Spinal cord (tissue), 10 donors: ENCODE data around the gene TMEM18. TPM values are rescaled to one million over a fixed set of nuclear protein-coding genes. Genes with fewer than 3 reads are reported as not detected.

ENCODE experiments used
- DNase-seq, 6 donors: peaks; one replicate each; pipeline versions ENCODE4 v3.0.0 to v3.0.0-alpha.2; 2013 to 2015; ENCODE audit warnings: low spot score in 6 of 6, low read depth in 4 of 6
- H3K27ac ChIP-seq: one replicate; pipeline ENCODE4 v1.5.1; 2013; ENCODE audit warnings: low read depth, low read length, control low read depth
- H3K27me3 ChIP-seq: one replicate; pipeline ENCODE4 v1.6.1; 2013; ENCODE audit warnings: low read length; ENCODE audit not compliant: control insufficient read depth, insufficient read depth
- H3K36me3 ChIP-seq: one replicate; pipeline ENCODE4 v1.6.1; 2013; ENCODE audit warnings: low read length; ENCODE audit not compliant: control insufficient read depth, insufficient read depth
- H3K4me1 ChIP-seq: one replicate; pipeline ENCODE4 v1.6.1; 2013; ENCODE audit warnings: low read length; ENCODE audit not compliant: control insufficient read depth, insufficient read depth
- H3K4me3 ChIP-seq: one replicate; pipeline ENCODE4 v1.5.1; 2013; ENCODE audit warnings: low read depth, low read length, control low read depth
- H3K9me3 ChIP-seq: one replicate; pipeline ENCODE4 v1.6.1; 2013; ENCODE audit warnings: low read length; ENCODE audit not compliant: control insufficient read depth, insufficient read depth
- WGBS: methylation state at CpG from one replicate; pipeline ENCODE4 v1.1.5; 2013; ENCODE audit warnings: missing lambda C conversion rate; ENCODE audit not compliant: insufficient coverage; 5-methylcytosine and 5-hydroxymethylcytosine counted together
- polyA plus RNA-seq, 2 donors: library from polyadenylated mRNA; unstranded; fragments of 120-200 nt; gene quantifications; one replicate each; pipeline ENCODE4 v1.2.1, GENCODE V29; 2013; ENCODE audit not compliant: insufficient read length in 2 of 2
- total RNA-seq, 2 donors: library from RNA; depleted of rRNA in 1 of 2; stranded (reverse); fragments of 120-200 nt in 1 of 2; fragments of >200 nt in 1 of 2; gene quantifications; one replicate each; pipeline versions ENCODE4 v1.2.3 to v1.2.4, GENCODE V29; 2013 to 2014
- donor health status: healthy.

The TMEM18 gene
- total and polyA plus RNA-seq, 4 donors: 29.3 to 55.6 (median 50.4) TPM

DNA sequence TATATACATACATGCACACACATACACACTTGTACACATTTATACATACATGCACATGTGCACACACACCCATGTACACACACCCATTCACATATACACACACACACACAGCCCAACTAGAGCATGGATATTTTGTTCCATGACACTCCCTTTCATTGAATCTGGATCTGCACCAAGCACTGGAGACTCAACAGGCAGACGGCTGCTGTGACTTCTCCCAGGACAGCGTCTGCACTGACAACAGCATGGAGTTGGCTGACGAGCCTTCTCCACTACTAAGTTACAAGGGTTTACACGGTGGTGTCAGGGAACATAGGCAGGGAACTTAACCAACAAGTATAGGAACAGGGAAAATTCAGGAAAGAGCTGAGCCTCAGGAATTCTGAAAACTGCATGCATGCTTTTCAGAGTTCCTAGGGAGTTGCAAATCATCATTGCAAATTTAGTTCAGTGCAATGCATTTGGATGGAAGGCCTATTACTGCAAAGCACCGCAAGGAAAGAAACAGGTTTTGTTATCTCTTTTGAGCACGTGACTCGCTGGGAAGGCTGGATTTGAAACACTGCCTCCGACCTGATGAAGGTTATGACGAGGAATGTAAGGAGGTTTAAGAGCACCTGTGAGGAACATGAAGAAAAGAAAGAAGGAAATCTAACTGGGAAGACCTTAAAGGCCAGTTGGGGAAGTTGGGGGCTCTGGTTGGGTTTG lies 35.9 kb downstream of the TMEM18 start:
- H3K4me1 ChIP-seq: peaks cover 7% of the 10 kb centered on the region
- peaks cover 3% of the 10 kb centered on the region for H3K27me3 ChIP-seq
- peaks cover 2% of the 10 kb centered on the region for H3K36me3 ChIP-seq
- 59% methylated on average over 8 of the region's 9 CpGs for WGBS
- H3K27ac ChIP-seq: no peak overlapping the region
- no peak for DNase-seq
- no peak overlapping the region for H3K4me3 ChIP-seq
- H3K9me3 ChIP-seq: no peaks in the 10 kb centered on the region

DNA sequence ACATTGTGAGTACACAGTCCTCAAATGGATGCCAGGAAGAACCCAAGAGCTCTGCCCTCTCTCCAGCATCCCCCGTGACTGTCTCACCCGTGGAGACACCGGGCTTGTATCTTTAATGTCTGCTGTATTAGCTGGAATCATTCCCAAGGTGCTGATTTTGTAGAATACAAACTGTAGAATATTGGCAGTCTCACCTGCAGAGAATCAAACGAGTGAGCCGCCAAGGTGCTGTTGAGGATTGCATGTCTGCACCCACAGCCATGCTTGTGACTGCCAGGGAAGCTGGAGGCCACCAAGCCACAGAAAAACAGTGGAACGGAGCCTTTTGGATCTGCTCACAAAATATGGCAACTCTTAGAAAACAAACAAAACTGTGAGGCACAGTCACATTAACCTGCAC lies 37.5 kb downstream of the TMEM18 start:
- peaks cover 3% of the 10 kb centered on the region for H3K36me3 ChIP-seq
- no peak overlapping the region for H3K4me3 ChIP-seq
- DNase-seq: no peak
- 79% methylated on average over 4 of the region's 6 CpGs for WGBS
- H3K4me1 ChIP-seq: peaks cover 8% of the 10 kb centered on the region
- H3K27ac ChIP-seq: no peak overlapping the region
- peaks cover 5% of the 10 kb centered on the region for H3K27me3 ChIP-seq
- H3K9me3 ChIP-seq: no peaks in the 10 kb centered on the region

- no peak overlapping the region for H3K27ac ChIP-seq
- peaks cover 5% of the 10 kb centered on the region for H3K27me3 ChIP-seq
- no peak overlapping the region for H3K4me3 ChIP-seq
- 98% methylated on average over 5 of the region's 7 CpGs for WGBS
- H3K4me1 ChIP-seq: peaks cover 8% of the 10 kb centered on the region
- H3K9me3 ChIP-seq: no peaks in the 10 kb centered on the region
- DNase-seq: no peak
- H3K36me3 ChIP-seq: peaks cover 3% of the 10 kb centered on the region
Measured at GRCh38 chr2:637804-638203, 39.4 kb downstream of the TMEM18 start.

- WGBS: 72% methylated on average over 15 of the region's 16 CpGs
- DNase-seq: no peak
- H3K27ac ChIP-seq: no peak overlapping the region
- peaks cover 8% of the 10 kb centered on the region for H3K4me1 ChIP-seq
- H3K9me3 ChIP-seq: no peaks in the 10 kb centered on the region
- peaks cover 5% of the 10 kb centered on the region for H3K27me3 ChIP-seq
- peaks cover 3% of the 10 kb centered on the region for H3K36me3 ChIP-seq
- no peak overlapping the region for H3K4me3 ChIP-seq
Measured at GRCh38 chr2:637406-637776, 39.8 kb downstream of the TMEM18 start.

DNA sequence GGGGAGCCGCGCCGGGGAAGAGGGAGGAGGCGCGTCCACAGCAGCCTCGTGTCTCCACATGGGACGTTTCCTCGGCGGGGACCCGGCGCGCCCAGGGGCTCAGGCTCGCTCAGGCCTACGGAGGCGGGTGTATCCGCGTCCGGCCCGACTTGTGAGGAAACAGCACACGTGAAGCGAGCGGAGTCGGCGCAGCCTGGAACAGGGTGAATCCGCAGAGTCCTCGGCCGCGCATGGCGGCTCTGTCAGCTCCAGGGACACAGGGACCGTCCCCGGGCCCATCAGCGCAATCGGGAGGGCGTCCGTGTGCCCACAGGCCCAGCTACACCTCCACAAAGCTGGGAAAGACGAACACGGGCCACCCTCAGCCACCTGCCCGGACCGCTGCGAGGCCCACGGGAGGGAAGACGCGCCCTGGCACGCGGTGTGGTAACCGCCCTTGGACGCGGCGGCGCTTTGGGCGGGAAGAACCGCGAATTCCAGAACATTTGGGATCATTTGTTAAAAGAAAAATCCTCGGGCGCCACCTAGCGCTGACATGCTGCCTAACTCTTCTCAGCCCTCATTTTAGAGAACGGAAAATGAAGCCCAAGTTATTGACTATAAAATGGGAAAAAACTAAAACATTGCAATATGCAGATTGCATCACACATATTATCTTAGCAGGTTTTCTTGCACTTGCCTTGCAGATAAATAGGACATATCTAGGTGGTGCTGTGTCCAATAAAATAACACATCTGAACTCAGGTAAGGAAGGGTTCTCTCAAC lies 40.4 kb downstream of the TMEM18 start:
- peak overlapping the region; percentile 33 for H3K4me3 ChIP-seq
- no peak overlapping the region for H3K27ac ChIP-seq
- H3K9me3 ChIP-seq: no peaks in the 10 kb centered on the region
- H3K27me3 ChIP-seq: peaks cover 5% of the 10 kb centered on the region
- H3K36me3 ChIP-seq: peaks cover 3% of the 10 kb centered on the region
- WGBS: 25% methylated on average over 53 of the region's 57 CpGs
- DNase-seq: peak; percentile 61 to 96 (median 72)
- peaks cover 8% of the 10 kb centered on the region for H3K4me1 ChIP-seq

DNA sequence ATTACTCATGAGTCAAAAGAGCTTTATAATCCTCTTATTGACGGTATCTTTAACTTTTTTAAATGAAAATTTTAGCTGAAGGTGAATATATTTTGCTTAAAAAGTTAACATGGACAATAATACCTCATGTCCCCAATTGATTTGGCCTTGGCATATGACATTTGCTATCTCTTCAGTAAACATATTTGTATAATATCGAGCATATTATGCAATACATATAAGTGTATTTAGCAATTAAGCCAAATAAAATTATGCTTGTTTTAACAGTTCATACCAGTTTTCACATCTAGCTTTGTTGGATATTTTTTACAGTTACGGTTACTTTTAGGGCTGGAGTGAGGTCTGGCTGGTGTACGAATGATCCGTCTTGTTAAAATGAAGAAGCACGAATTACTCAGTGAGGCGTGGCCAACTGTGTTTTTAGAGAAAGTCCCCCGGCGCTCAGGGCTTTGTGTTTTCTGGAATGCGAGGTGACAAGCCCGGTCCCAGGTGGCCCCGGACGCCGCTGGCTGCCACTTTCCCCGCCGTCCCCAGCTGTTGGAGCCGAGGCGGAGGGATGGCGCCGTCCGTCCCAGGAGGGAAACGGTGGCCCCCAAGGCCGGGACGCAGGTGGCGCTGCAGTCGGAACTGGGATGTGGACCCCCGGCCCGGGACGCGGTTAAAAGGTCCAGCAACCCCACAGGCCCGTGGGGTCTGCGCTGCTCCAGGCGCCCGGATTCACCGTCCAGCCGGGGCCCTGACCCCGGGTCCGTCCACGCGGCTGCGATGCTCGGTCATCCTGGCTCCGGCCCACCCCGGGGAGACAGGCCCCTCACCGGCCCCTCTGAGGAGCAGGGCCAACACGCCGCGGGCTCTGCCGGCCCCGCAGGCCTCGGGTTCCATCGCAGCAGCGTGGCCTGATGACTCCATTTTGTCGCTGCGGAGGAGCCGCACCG lies 41.3 kb downstream of the TMEM18 start:
- DNase-seq: no peak

GRCh38 chr2:634636-635388 lies 42.4 kb downstream of the TMEM18 start:
- WGBS: 55% methylated on average over 11 of the region's 16 CpGs
- Histone ChIP-seq H3K9me3 (no peaks in the 10 kb centered on the region), H3K4me3 (no peak overlapping the region), H3K36me3 (peaks cover 3% of the 10 kb centered on the region), H3K27me3 (peaks cover 5% of the 10 kb centered on the region), H3K4me1 (peaks cover 8% of the 10 kb centered on the region), H3K27ac (no peak overlapping the region)
- DNase-seq: peak in 1 of 6 donors; percentile 81

More for the DNA sequence above, 41.3 kb downstream of the TMEM18 start:
- WGBS: 81% methylated on average over 54 of the region's 57 CpGs
- Histone ChIP-seq H3K4me3 (no peak overlapping the region), H3K4me1 (peaks cover 8% of the 10 kb centered on the region), H3K36me3 (peaks cover 3% of the 10 kb centered on the region), H3K27ac (no peak overlapping the region), H3K27me3 (peaks cover 5% of the 10 kb centered on the region), H3K9me3 (no peaks in the 10 kb centered on the region)

DNA sequence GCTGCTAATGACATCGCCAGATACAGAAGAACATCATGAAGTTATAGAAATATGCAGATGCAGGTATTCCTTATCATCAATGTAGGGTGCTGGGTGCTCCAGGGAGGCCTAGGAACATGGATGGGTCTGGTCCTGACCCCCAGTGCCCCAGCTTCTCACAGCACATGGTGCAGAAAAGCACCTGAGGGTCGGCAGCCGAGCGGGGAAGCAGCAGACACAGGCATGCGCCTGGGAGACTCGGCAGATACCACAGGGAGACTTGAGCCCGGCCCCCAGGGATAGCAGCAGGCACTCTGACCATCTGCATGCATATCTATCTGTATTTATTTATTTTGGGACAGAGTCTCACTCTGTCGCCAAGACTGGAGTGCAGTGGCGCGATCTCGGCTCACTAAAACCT lies 43.2 kb downstream of the TMEM18 start:
- peaks cover 5% of the 10 kb centered on the region for H3K27me3 ChIP-seq
- peaks cover 8% of the 10 kb centered on the region for H3K4me1 ChIP-seq
- H3K36me3 ChIP-seq: peaks cover 3% of the 10 kb centered on the region
- H3K27ac ChIP-seq: no peak overlapping the region
- WGBS: 82% methylated on average over 10 of the region's 11 CpGs
- DNase-seq: no peak
- H3K4me3 ChIP-seq: no peak overlapping the region
- H3K9me3 ChIP-seq: no peaks in the 10 kb centered on the region

DNA sequence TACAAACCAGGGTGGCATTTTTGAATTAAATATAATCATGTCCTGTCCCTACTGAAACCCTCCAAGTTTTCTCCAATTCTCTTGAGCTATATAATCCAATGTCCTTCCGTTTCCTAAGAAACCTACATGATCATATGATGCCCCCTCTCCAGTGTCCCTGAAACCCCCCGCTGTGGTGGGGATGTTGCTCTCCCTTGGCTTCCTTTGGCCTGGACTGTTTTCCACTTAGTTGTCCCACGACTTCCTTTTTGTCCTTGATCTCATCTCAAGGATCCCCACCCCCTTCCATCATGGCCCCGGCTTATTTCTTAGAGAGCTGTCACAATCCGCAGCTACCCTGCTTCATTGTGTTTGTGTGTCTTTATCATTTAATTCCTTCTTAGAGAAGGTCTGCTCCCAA lies 43.8 kb downstream of the TMEM18 start:
- peaks cover 3% of the 10 kb centered on the region for H3K36me3 ChIP-seq
- no peak for DNase-seq
- no CpG with 5 or more reads among the region's 5 CpGs for whole genome bisulfite sequencing
- H3K27ac ChIP-seq: no peak overlapping the region
- H3K9me3 ChIP-seq: no peaks in the 10 kb centered on the region
- peaks cover 5% of the 10 kb centered on the region for H3K27me3 ChIP-seq
- H3K4me3 ChIP-seq: no peak overlapping the region
- peaks cover 8% of the 10 kb centered on the region for H3K4me1 ChIP-seq
